HG03135 (cell line): ENCODE measurements around the gene GSKIP.

Experiments used
- ATAC-seq: cut with Tn5 transposase; IDR thresholded peaks from one replicate; pipeline ENCODE4 v1.9.1; 2021; ENCODE audit warnings: mild to moderate bottlenecking, moderate library complexity; ENCODE audit not compliant: unreplicated experiment

Gene GSKIP

GRCh38 chr14:96376093-96376492 lies 12.8 kb downstream of the GSKIP start:
- no peak for ATAC-seq

- ATAC-seq, result peak; percentile 76
Observed at GRCh38 chr14:96380735-96381134, 17.4 kb downstream of the GSKIP start.

- no peak for ATAC-seq
Observed at GRCh38 chr14:96383445-96383844, 20.1 kb downstream of the GSKIP start.

GRCh38 chr14:96384053-96384452 lies 20.7 kb downstream of the GSKIP start:
- ATAC-seq, result no peak

- ATAC-seq, result no peak
Observed at GRCh38 chr14:96384740-96385139, 21.4 kb downstream of the GSKIP start.

- ATAC-seq, result no peak
Observed at GRCh38 chr14:96385385-96385784, 22.1 kb downstream of the GSKIP start.

GRCh38 chr14:96390965-96391292 lies 27.6 kb downstream of the GSKIP start:
- ATAC-seq, result no peak

- ATAC-seq, result peak; percentile 89
Observed at GRCh38 chr14:96391293-96392118, 28.2 kb downstream of the GSKIP start.

GRCh38 chr14:96393071-96393691 lies 29.9 kb downstream of the GSKIP start:
- no peak for ATAC-seq

- ATAC-seq, result no peak
Observed at GRCh38 chr14:96394047-96394815, 30.9 kb downstream of the GSKIP start.

- no peak for ATAC-seq
Observed at GRCh38 chr14:96398432-96398831, 35.1 kb downstream of the GSKIP start.

- no peak for ATAC-seq
Observed at GRCh38 chr14:96398921-96399320, 35.6 kb downstream of the GSKIP start.

GRCh38 chr14:96399405-96399804 lies 36.1 kb downstream of the GSKIP start:
- no peak for ATAC-seq

- no peak for ATAC-seq
Observed at GRCh38 chr14:96400495-96400894, 37.2 kb downstream of the GSKIP start.

- ATAC-seq, result no peak
Observed at GRCh38 chr14:96403409-96403808, 40.1 kb downstream of the GSKIP start.

- ATAC-seq, result no peak
Observed at GRCh38 chr14:96405677-96406076, 42.4 kb downstream of the GSKIP start.

- no peak for ATAC-seq
Observed at GRCh38 chr14:96407935-96408570, 44.7 kb downstream of the GSKIP start.

GRCh38 chr14:96408608-96409007 lies 45.3 kb downstream of the GSKIP start:
- ATAC-seq, result no peak

- no peak for ATAC-seq
Observed at GRCh38 chr14:96409701-96410100, 46.4 kb downstream of the GSKIP start.

GRCh38 chr14:96410119-96410518 lies 46.8 kb downstream of the GSKIP start:
- no peak for ATAC-seq

- ATAC-seq, result no peak
Observed at GRCh38 chr14:96413526-96413925, 50.2 kb downstream of the GSKIP start.
